Ramos (cell line): ENCODE measurements around the gene SLC38A1.
"Not testable (repeated sequence)": the region's sequence is repeated elsewhere in the genome, so short reads cannot be mapped to it uniquely, and the experiment has no call there.

ENCODE experiments used
- in situ Hi-C: fragments of 300-500 bp; cut with MboI; formaldehyde crosslinking; loops from one replicate; pipeline ENCODE4 v1.14.3; 2022; ENCODE audit warnings: low sequenced_read_pairs; ENCODE audit not compliant: unreplicated experiment

SLC38A1 gene

GRCh38 chr12:46268583-46269428, at the start of gene SLC38A1:
Gene SLC38A1 (minus strand): TSS chr12:46269043. CDS start chr12:46239800, 29,243 bp downstream.
- in situ Hi-C loops = loop anchor here (25.0 kb wide), 1 partner anchor 532 kb away; the partner anchor contains the start of gene ARID2

DNA sequence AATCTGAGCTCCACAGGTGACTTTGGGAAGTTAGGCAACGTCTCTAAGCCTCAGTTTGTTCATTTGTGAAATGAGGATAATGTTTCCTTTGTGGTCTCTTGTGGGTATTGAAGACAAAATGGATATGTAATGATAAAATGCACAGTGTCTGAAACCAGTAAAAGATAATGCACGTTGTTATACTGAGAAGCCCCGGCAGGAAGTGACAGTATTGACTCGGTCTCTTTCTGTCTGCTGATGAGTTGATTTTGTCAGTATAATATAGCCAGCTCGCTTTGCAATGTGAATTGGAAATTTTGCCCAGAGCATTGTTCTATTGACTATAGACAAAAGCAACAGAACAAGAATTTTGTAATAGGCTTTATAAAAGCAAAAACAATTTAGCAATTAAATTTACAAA, 49.2 kb upstream of the SLC38A1 start:
- in situ Hi-C loops = no loop called here

- in situ Hi-C loops = loop anchor here (10.0 kb wide), 1 partner anchor 179 kb away; no protein-coding TSS in a partner anchor
Observed at GRCh38 chr12:46304070-46304469, 35.2 kb upstream of the SLC38A1 start.

DNA sequence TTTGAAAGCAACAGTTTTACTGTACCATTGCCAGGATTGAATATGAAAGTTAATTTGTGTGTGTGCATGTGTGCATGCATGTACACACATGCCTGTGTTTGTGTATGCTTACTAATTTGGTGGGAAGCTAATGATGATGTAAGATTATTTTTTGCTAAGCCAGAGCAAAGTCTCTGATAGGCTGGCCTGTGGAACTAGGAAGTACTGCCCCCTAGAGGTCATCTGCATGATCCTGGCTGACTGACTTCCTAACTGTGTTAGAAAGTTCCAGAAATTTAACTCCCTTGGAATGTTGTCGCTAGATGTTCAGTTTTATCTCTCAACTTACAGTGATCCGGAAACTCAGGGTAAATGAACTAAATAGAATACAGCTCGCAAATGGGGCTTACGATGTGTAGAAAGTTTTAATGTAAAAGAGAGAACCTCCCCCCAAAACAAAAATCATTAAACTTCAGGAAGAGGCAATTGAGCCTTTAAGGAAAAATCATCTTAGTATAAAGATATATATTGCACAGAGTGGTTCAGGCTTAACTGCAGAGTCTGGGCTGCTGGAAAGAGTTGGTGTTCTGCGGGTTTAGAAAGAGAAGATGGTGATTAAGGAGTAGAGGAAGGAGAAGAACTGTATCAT, 34.3 kb upstream of the SLC38A1 start:
- in situ Hi-C loops = loop anchor here (10.0 kb wide), 1 partner anchor 178 kb away; no protein-coding TSS in a partner anchor

DNA sequence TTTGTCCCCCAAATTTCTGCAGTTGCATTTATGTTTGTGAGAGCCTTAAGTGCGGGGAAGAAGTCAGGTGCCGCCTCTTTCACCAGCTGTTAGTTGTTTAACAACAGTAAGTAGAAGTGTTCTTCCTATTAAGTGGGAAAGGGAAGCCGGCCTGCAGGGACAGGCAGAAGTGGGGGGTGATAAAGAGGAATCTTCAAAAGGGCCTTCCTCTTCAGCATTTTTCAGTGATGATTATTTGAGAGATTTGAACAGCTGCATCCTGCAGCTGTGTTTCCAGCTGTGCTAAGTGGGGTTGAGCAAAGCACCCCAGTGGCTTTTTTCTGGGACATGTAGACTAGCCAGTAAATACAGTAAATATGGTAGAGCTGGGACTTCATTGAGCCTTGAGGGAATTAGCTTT, 32.1 kb upstream of the SLC38A1 start:
- in situ Hi-C loops = loop anchor here (10.0 kb wide), 1 partner anchor 176 kb away; no protein-coding TSS in a partner anchor

DNA sequence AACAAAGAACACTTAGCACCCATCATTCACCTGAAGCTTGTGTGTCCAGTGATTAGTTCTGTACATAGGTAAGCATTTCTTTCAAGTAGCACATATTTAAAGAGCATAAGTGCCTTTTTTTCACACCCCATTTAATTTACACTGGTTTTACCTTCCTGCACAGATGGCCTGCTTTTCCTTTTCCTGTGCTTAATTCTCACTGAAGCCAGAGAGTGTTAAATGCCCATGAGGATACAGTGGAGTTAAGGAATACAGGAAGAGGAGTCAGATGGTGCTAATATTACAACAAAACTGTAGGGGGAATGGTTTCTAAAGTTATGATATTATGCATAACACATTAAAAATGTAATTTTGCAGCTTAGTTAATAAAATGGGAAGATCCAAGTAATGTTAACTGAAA, 31.0 kb upstream of the SLC38A1 start:
- in situ Hi-C loops = loop anchor here (10.0 kb wide), 1 partner anchor 175 kb away; no protein-coding TSS in a partner anchor

- in situ Hi-C loops = no loop called here
Observed at GRCh38 chr12:46298261-46298660, 29.4 kb upstream of the SLC38A1 start.

- in situ Hi-C loops = no loop called here
Observed at GRCh38 chr12:46296822-46297221, 28.0 kb upstream of the SLC38A1 start.

GRCh38 chr12:46292754-46293402, 24.0 kb upstream of the SLC38A1 start:
- in situ Hi-C loops = no loop called here

DNA sequence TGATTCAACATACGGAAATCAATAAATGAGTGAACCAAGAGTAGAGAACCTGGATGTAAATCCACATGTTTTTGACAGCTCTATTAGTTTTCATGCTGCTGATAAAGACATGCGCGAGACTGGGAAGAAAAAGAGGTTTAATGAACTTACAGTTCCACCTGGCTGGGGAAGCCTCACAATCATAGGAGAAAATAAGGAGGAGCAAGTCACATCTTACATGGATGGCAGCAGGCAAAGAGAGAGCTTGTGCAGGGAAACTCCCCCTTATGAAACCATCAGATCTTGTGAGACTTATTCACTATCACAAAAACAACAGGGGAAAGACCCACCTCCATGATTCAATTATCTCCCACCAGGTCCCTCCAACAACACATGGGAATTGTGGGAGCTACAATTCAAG, 23.1 kb upstream of the SLC38A1 start:
- in situ Hi-C loops = not testable (repeated sequence)

- in situ Hi-C loops = not testable (repeated sequence)
Observed at GRCh38 chr12:46285177-46285576, 16.3 kb upstream of the SLC38A1 start.

GRCh38 chr12:46282829-46283228, 14.0 kb upstream of the SLC38A1 start:
- in situ Hi-C loops = no loop called here

- in situ Hi-C loops = no loop called here
Observed at GRCh38 chr12:46276756-46277155, 7.9 kb upstream of the SLC38A1 start.

DNA sequence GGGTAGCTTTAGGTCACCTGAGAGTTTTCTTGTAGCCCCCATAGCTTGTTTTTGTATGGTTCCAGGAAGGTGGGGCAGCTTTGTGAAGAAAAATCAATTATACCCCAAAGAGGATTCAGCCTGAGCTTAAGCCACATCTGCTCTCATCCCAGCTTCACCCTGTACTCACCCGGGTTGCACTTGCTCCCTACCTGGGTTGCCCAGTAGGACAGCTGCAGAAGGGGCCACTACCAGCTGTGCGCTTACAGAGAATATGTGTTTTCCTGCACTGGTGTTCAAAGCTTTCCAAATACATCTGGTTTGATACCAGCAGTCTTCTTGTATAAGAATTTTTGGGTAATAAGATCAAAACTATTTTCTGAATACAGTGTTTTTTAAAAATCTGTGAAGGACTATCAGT, 3.0 kb upstream of the SLC38A1 start:
- in situ Hi-C loops = loop anchor here (25.0 kb wide), 1 partner anchor 535 kb away; the partner anchor contains the start of gene ARID2

- in situ Hi-C loops = loop anchor here (25.0 kb wide), 1 partner anchor 532 kb away; the partner anchor contains the start of gene ARID2
Observed at GRCh38 chr12:46269429-46270241, 792 bp upstream of the SLC38A1 start.

DNA sequence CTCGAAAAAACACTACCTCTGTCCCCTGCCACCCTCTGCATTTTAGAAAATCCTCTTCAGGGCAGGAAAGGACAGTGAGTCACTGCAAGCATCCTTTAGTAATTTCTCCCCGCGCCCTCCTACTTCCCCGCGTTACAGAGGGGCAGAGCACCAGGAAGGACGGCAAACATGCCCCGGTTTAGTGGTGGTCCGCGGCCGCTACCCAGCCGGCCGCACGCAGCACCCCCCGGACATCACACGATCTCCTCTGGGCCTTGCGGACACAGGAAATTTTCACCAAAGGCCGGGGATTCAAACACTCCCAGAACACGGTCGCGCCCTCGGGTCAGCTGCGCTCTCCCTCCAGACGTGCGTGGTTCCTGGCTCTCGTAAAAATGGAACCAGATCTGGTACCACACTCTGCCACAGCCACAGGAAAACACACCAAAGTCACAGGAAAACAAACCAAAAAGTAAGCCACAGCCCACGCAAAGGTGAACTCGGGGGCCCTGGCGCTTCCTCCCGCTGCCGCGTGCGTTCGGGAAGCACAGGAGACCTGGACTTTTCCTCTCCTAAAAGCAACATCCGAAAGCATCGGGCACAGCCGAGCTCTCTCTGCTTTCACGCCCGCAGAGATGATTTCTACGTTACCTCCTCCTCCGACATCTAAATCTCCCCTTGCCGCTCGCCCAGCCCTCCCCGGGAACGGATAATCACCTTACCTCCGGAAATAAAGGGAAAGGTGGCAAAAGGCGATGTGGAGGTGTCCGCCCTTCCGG, 839 bp downstream of the SLC38A1 start:
- in situ Hi-C loops = loop anchor here (25.0 kb wide), 1 partner anchor 531 kb away; the partner anchor contains the start of gene ARID2

- in situ Hi-C loops = loop anchor here (25.0 kb wide), 1 partner anchor 530 kb away; the partner anchor contains the start of gene ARID2
Observed at GRCh38 chr12:46267575-46267824, 1.3 kb downstream of the SLC38A1 start.

- in situ Hi-C loops = loop anchor here (25.0 kb wide), 1 partner anchor 530 kb away; the partner anchor contains the start of gene ARID2
Observed at GRCh38 chr12:46266869-46267574, 1.8 kb downstream of the SLC38A1 start.
